Stimulated activated CD4-positive, alpha-beta T cell treated with anti-CD3 and anti-CD28 coated beads, TNF-alpha, amount 100 ng/mL, for 1 hour (primary cell): Measurements from ENCODE around the gene SLC38A2.
"Not testable (repeated sequence)": the region's sequence is repeated elsewhere in the genome, so short reads cannot be mapped to it uniquely, and the experiment has no call there.

ENCODE experiments used
- DNase-seq, 3 donors: peaks; one replicate each; pipeline ENCODE4 v3.0.0-alpha.2; 2020; ENCODE audit warnings: low read depth in 3 of 3, low spot score in 1 of 3

The SLC38A2 gene

DNA sequence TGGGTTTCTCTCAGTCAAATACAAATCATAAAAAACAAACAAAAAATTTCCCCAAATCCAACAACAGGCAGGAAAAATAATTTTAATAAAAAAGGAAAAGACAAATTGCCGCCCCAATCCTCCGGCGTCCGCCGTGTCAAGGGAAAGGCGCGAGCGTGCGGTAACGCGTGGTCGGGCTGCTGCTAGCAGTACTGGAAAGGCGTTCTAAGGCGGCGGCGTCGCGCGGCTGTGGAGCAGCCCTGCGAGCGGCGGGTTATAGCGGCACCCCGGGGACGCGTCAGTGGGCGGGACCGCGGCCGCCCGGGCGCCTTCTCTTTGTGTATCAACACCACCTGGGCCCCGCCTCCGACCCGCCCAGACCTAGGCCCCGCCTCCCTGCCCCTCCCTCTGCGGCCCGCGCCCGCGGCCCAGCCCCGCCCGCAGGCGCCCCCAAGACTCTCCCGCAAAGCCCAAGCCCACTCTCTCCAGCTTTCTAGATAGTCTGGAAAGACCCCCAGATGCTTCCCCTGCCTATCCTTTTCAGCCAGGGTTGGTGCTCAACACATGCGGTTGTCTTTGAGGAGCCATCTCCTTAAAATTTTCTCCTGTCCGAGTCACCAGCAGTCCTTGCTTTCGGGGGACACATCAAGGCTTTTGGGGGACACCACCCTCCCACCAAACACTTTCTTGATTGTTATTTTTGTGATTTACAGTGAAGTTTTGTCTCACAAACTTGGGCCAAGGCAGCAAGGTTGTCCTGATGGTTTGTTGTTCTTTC is at the start of gene SLC38A2:
Gene SLC38A2 (minus strand): TSS at position 230 of the 757 bp plus-strand sequence. CDS start 1,480 bp downstream, outside the sequence.
- DNase-seq = peak; percentile 94 to 98 (median 94)

DNA sequence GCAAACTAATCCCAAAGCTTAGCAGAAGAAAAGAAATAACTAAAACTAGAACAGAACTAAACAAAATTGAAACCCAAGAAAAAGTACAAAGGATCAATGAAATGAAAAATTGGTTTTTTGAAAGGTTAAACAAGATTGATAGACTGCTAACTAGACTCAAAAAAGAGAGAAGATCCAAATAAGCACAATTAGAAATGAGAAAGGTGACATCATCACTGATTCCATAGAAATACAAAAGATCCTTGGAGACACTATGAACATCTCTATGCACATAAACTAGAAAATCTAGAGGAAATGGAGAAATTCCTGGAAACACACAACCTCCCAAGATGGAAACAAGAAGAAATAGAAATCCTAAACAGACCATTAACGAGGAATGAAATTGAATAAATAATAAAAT is 47.1 kb upstream of the SLC38A2 start:
- DNase-seq = no peak

DNA sequence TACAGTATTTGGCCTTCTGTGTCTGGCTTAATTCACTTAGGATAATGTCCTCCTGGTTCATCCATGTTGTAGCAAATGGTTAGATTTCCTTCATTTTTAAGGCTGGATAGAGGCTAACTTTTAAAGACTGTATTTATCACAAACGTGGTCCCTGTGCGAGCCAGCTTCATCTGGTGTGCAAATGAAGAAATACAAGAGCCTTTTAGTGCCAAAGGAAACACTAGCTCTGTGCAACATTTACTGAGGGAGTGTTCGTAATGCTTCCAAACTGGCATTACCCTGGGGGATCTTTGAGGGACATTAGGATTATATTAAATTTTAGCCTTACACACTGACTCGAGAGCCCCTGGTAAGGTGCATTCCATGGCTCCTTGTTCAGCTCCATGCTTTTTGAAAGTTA is 43.0 kb upstream of the SLC38A2 start:
- no peak for DNase-seq

DNA sequence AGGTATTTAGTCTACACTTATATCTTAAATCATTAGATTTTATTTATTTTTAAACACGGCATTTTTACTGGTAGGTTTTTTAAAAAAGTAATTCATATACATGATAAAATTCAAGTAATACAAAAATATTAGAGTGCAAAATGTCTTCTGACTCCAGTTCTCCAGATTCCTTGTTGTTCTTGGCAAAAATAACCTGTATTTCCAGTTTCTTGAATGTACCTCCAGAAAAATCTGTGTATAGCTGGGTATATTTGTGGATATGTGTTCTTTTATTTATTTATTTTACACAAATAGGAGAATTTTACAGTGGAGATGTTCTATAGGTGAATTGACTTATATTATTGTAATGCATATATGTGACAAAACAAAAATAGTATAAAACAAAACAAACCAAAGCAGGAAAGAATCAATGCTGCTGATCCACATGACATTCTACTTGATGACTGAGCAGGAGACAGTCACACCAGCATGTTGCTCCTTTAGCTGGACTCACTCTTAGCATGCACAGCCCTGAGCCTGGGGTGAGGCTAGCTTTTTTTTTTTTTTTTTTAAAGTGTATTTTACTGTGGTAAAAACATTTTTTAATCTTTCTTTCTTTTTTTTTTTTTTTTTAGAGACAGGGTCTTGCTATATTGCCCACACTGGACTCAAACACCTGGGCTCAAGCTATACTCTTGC is 42.2 kb upstream of the SLC38A2 start:
- DNase-seq = no peak

DNA sequence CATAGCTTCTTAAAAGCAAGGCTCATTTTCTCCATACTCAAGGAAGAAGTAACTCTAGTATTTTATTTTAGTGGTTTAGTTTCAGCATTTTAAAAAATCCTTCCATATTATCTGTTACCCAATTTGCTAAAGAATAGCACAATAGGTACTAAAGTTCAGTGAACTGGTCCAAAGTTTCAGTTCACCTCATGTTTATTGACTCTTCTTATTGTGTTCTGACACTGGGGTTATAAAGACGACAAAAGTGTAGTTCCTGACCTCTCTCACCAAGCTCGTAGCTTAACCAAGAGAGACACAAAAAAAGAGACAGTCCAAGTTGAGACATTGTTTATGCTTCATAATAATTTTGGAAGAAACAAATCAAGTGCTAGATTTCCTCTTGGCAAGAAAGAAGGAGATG is 40.8 kb upstream of the SLC38A2 start:
- DNase-seq = no peak

DNA sequence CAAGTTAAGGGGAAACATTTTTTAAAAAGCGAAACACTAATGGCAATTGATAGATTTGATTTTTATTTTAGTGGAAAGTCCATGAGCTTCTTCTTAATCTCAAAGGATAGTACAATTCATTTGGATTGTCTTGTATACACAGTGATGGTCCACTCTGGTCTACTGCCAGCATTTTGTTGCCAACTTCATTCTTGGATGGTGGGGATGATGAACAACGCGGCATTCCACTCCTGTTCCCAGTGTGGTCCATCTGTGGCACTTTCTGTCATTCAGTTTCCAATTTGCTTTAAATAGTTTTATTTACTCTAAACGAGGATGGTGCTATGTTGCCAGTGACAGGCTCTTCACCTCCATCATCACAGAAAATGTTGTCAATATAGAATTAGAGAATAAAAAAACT is 40.3 kb upstream of the SLC38A2 start:
- DNase-seq = no peak

DNA sequence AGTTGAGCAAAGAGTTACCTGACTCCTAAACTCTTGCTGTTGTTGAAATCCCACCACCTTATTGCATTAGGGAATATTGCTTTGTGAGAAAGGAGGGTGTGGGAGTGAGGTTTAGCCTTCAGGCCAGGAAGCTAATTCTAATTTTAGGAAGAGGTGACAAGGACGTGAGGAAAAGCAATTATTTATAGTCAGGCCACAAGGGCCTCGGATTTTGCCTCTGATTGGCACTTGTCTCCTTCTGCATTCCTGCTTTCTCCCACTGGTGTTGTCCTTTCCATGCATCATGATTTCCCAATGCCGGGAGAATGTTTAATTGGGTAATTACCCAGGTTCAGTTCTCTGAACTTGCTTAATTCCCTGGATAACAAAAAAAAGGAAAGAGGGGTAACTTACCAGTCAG is 37.9 kb upstream of the SLC38A2 start:
- DNase-seq = no peak

DNA sequence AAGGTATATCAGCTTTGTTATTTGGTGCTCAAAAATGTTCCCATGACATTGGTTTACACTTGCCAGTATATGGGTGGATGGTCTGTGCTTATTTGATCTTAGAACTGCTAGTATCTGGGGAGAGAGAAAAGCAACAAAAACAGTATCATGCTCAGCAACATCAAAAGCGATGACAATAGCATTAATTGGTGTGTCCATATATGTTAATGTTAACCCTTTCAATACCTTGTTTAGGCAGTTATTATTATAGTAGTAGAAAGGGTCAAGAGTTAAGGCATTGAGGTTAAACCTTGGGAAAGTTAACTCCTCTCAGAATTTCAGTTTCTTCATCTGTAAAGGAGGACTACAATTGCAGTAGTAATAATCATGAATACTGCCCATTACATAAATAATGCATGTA is 37.4 kb upstream of the SLC38A2 start:
- no peak for DNase-seq

DNA sequence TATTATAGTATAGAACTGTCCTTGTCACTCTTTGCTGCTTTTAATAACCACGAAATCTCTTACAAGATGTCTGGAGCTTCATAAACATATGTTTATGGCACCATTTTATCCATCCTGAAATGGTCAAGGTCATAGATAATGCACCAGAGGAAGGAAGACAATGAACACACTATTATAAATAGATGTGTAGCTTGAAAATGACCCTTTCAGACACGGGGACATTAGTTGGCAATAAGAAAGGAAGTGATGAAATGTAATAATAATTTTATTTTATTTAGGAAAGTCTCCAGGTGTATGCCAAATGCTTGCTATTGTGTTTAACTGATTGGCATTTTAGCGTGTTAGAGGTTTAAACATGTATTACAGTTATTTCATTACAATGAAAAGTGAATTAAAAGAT is 36.8 kb upstream of the SLC38A2 start:
- no peak for DNase-seq

DNA sequence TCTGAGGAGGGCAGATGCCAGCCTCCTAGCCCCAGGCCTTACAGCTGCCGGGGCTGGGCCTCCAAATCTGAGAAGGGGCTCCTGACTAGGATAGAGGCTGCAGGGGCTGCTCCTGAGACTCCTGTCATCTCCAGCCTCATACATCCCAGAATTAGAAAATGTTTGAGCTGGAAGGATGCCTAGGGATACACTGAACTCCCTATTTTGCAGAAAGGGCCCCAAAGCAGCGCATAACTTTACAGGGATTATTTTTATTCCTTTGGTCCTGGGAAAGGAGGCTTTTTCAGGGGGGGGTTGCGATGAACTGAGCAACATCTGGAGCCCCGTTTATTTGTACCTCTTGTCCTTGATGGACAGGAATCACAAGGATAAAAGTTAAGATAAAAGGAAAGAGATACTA is 35.9 kb upstream of the SLC38A2 start:
- DNase-seq = no peak

DNA sequence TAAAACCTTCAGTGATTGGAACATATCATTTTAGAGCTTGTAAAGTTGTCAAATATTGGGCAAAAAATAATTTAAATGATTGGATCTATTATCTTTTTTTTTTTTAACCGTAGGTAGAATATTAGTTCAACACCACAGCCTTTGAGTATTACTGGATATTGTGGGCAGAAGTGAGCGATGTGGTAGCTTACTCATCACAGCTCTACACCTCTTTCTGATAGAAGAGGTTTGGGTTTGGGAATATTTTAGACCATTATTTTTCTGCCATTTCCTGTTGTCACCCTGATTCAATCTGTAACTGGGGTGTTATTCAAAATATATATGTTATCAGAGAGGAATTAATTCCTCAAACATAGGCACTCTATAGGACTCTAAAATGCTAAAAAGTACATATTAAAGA is 34.8 kb upstream of the SLC38A2 start:
- no peak for DNase-seq

DNA sequence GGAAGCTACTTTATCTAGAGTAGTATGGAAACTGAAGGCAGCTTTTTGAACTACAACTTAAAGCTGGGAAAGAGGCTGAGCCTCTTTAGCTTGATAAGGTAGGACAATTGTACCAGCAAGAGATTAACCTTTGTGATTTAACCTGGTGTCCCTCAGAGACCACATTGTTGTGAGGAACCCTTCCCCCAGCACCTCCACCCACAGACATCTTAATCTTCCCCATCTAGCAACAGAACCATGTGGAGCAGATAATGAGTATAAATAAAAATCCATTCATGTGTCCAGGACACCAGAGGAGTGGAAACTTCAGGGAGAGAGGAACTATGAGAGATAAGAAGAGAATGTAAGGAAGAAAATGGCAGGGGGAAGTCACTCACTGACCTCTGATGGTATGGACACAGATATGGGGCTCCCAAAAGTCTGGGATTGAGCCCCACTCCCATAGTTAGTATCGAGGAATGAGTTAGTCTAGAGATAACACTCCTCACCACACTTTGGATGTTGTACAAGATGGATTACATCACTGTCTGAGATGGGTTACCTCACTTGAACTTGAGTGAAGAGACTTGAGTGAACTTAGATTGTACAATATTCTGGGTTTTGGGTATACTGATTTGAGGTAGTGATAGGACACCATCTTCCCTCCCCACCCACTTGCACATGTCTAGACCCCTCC is 33.9 kb upstream of the SLC38A2 start:
- DNase-seq = no peak

DNA sequence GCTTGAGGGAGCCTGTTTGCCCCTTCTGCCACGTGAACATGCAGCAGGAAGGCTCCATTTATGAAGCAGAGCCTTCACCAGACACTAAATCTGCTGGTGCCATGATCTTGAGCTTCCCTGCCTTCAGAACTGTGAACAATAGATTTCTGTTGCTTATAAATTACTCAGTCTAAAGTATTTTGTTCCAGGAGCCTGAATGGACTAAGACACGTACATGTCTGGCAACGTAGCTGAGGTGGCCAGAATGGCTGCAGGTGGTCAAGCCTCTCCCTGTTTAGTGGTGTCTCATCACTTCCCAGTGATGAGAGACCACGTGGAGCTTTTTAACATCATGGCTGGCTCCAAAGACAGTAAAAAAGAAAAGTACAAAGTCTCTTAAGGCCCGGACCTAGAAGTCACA is 32.2 kb upstream of the SLC38A2 start:
- no peak for DNase-seq

DNA sequence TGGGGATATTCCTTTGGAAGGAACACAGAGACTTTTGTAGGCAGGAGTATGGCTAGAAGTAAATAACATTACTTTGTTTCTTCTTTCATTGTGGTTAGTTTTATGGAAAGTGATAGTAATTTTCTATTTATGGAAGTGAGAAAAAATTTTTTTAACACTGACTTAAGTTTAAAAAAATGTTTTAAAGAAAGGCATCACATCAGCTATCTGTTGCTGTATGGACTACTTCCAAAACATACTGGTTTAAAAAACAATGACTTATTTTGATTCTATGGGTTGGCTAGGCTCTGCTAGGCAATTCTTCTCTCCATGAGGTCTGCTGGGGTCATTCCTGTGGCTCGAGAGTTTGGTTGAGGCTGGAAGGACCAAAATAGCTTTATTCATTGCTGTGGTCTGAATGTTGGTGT is 31.7 kb upstream of the SLC38A2 start:
- DNase-seq = no peak

DNA sequence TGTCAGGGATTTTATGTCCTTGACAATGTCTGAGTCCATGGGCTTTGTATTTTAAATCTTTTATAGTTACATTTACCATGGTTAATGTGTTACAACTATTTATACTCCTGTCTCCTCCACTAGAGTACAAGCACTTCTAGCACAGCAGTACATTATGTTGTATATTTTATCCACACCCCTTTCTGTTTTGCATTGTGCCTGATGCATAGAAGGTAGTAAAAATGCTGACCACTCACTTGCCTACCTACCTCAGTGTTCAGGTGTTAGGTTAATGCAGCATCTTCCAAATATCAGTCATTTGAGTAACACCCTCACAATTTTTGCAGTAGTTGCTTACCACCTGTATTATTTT is 31.1 kb upstream of the SLC38A2 start:
- no peak for DNase-seq

DNA sequence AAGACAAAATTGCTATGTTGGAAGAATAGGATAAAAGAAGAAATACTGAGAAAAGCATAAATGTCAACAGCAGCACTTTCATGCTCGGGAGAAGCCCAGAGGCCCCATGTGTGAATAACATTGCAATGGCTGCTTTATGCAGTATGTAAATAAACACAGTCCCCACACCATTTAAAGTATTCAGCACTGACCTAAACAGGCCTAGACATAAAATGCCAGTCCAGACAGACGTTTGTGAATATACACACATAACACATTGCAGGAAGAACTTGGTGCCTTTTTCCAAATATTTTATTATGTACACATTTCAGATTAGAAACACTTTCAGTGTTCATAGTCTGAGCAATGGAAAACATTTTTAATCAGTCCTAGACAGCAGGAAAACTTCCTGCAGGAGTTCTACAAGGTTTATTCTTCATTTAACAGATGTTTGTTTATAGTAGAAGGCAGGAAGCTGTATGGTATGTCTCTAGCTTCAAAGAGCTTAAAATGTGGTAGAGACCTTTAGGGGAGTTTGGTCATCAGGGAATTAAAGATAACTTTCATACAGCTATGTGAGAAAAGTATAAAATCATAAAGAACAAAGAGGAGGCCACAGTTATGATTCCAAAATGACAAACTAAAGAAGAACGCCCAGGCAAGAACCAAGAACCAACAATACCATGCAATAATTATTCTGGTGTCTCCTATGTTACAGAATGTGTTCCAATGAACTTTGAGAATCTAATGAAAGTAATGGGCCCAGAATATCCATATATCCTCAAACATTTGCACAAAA is 30.6 kb upstream of the SLC38A2 start:
- DNase-seq = no peak

DNA sequence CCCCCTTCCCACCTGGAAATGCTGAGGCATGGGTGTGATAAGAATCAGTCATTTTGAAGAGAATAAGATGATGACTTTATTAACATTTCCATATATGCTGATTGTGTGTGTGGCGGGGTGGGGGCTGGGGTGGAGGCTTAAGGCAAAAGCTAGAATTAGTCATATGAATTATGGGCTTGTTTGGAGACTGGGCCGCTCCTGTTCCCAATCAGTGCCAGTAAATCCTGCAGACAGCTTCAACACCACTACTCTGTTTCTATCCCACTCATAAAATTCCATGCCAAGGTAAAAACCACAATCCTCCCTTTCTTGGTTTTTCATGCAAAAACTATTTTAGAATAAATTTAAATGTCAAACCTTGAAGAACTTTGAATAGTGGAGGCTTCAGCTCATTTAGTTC is 29.9 kb upstream of the SLC38A2 start:
- DNase-seq = no peak

DNA sequence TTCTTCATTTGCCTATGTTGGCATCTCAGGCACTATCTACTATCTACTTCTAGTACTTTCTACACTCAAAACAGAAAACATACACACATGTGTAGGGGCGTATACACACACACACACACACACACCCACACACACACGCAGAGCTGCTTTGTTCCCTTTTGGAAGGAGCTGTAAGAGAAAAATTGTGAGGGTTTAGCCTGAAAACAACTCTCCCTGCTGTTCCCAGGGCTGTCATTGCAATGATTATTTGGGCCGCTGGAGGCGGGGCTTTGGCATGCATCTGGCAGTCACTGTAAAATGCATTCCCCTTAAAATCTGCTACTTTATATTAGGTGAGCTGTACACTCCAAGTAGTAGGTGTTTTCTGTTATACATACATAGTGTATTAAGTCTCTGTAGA is 29.1 kb upstream of the SLC38A2 start:
- no peak for DNase-seq

DNA sequence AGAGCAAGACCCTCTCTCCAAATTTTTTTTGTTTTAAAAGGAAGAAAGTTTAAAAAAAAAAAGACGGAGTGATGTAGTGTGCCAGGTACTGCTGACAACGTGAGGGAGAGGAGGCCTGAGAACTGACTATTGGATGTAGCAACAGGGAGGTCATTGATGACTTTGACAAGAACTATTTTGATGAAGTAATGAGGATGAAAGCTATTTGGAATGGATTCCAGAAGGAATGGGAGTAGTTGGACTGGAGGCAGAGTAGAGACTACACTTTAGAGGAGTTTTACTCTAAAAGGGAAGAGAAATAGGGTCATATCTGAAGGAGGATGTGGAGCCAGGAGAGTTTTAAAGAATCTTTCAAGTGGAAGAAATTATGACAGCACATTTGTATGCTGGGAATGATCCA is 27.8 kb upstream of the SLC38A2 start:
- no peak for DNase-seq

DNA sequence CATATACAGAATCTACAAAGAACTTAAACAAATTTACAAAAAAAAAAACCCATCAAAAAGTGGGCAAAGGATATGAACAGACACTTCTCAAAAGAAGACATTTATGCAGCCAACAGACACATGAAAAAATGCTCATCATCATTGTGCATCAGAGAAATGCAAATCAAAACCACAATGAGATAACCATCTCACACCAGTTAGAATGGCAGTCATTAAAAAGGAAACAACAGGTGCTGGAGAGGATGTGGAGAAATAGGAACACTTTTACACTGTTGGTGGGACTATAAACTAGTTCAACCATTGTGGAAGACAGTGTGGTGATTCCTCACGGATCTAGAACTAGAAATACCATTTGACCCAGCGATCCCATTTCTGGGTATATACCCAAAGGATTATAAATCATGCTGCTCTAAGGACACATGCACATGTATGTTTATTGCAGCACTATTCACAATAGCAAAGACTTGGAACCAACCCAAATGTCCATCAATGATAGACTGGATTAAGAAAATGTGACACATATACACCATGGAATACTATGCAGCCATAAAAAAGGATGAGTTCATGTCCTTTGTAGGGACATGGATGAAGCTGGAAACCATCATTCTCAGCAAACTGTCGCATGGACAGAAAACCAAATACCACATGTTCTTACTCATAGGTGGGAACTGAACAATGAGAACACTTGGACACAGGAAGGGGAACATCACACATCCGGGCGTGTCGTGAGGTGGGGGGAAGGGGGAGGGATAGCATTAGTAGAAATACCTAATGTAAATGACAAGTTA is 27.1 kb upstream of the SLC38A2 start:
- DNase-seq = not testable (repeated sequence)

DNA sequence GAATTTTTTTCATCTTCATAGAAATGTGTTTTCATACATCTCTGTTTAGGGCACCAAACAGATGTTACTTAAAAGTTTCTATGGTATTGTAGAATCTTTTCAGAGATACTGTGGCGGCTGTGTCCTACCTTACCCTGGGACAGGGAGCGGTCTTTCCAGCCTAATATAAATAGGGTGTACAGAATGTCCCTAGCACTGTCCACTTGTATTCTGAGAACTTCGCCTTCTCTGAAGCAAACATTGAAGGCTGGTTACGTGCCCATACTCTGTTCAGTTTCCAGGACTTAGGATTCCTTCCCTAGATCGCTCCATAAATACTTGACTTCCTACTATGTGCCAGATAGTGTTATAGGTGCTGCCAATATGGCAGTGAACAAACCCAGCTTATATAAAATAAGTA is 24.3 kb upstream of the SLC38A2 start:
- DNase-seq = no peak
